ENCODE measurements around the gene YIPF2. TPM values are rescaled to one million over a fixed set of nuclear protein-coding genes. Genes with fewer than 3 reads are reported as not detected.

YIPF2 gene
- total and polyA plus RNA-seq, 10 of the 15 experiments (the other 5 are each of a cell fraction or from before 2014, with no cell fraction given), result 0.92 to 38.9 (median 17.6) TPM

- TF ChIP-seq CTCF (IDR thresholded peaks at IDR 0.05 in 2 of 3, conservative IDR thresholded peaks at IDR 0.05 in 1 of 3; ENCODE audit: control insufficient read depth in 2 of 3, extremely low read depth in 1 of 3, insufficient read depth in 1 of 3, low read depth in 3 of 3, low read length in 3 of 3) (peak in 1 of 3 experiments; percentile 11; a peak in 1 of 6 replicates), ATF2 (IDR thresholded peaks at IDR 0.05; ENCODE audit: low read length) (no peak; the same call in 1 of the 2 replicates), RELB (IDR thresholded peaks at IDR 0.05; ENCODE audit: low read depth) (peak; percentile 58; the same call in 1 of the 2 replicates), BHLHE40 (IDR thresholded peaks at IDR 0.05; ENCODE audit: borderline replicate concordance in 1 of 2, low read depth in 2 of 2, low read length in 1 of 2) (peak in 1 of 2 experiments; percentile 46; a peak in 1 of 4 replicates), NR2C2 (IDR thresholded peaks at IDR 0.05; ENCODE audit: borderline replicate concordance, control insufficient read depth, insufficient read length, low read depth) (no peak), NBN (IDR thresholded peaks at IDR 0.05) (0 out of 2 replicates have a peak, but pooled peaks have one; percentile 21), ATF7 (IDR thresholded peaks at IDR 0.05; ENCODE audit: low read depth) (no peak; the same call in 1 of the 2 replicates), BCL11A (IDR thresholded peaks at IDR 0.05; ENCODE audit: low read depth, low read length) (no peak), MTA3 (IDR thresholded peaks at IDR 0.05; ENCODE audit: borderline replicate concordance, low read length) (0 out of 2 replicates have a peak, but pooled peaks have one; percentile 27), TCF12 (IDR thresholded peaks at IDR 0.05; ENCODE audit: low read depth, low read length) (peak; percentile 88), EED (IDR thresholded peaks at IDR 0.05; ENCODE audit: low read depth) (peak; percentile 75), WRNIP1 (IDR thresholded peaks at IDR 0.05; ENCODE audit: borderline replicate concordance, low read depth, low read length) (0 out of 2 replicates have a peak, but pooled peaks have one; percentile 20), NFIC (IDR thresholded peaks at IDR 0.05; ENCODE audit: low read depth, low read length) (peak; percentile 64), HDGF (IDR thresholded peaks at IDR 0.05) (0 out of 2 replicates have a peak, but pooled peaks have one; percentile 26), CEBPB (IDR thresholded peaks at IDR 0.05; ENCODE audit: borderline replicate concordance in 1 of 2, low read depth in 2 of 2, low read length in 2 of 2) (no peak), SIX5 (IDR thresholded peaks at IDR 0.05; ENCODE audit: low read depth, low read length, severe bottlenecking) (no peak), SMAD5 (IDR thresholded peaks at IDR 0.05; ENCODE audit: low read depth) (no peak), DPF2 (IDR thresholded peaks at IDR 0.05) (peak; percentile 72), MYB (IDR thresholded peaks at IDR 0.05; ENCODE audit: borderline replicate concordance, low read depth, low read length) (peak; percentile 71; the same call in 1 of the 2 replicates), STAT3 (IDR thresholded peaks at IDR 0.05; ENCODE audit: low read depth, low read length) (no peak), NR2F1 (conservative IDR thresholded peaks at IDR 0.05) (peak; percentile 15; the same call in 1 of the 2 replicates), IKZF2 (IDR thresholded peaks at IDR 0.05) (peak in 1 of 2 experiments; percentile 57; a peak in 3 of 4 replicates), TARDBP (IDR thresholded peaks at IDR 0.05; ENCODE audit: borderline replicate concordance) (no peak), NR2C1 (IDR thresholded peaks at IDR 0.05) (no peak), EZH2 (IDR thresholded peaks at IDR 0.05; ENCODE audit: borderline replicate concordance, control insufficient read depth, low read depth, low read length) (no peak), GATAD2B (conservative IDR thresholded peaks at IDR 0.05; ENCODE audit: low read depth) (peak; percentile 51; the same call in 1 of the 2 replicates)
These were observed 40.2 kb upstream of the YIPF2 start (continued) for GRCh38 chr19:10968527-10969135.
